Measurements from ENCODE around the gene SASH3.

The SASH3 gene

GRCh38 chrX:129797251-129797906, 17.6 kb downstream of the SASH3 start:
- no peaks in the 10 kb centered on the region for H3K9me3 ChIP-seq
- no peak for DNase-seq
- H3K4me3 ChIP-seq, result no peak overlapping the region
- no peaks in the 10 kb centered on the region for H3K36me3 ChIP-seq
- H3K27ac ChIP-seq, result no peak overlapping the region
- intact Hi-C loops (cut with DNase I; ENCODE audit: low total_unique reads), result no loop called here
- H3K4me1 ChIP-seq, result no peaks in the 10 kb centered on the region
- TF ChIP-seq, protein P1, sequence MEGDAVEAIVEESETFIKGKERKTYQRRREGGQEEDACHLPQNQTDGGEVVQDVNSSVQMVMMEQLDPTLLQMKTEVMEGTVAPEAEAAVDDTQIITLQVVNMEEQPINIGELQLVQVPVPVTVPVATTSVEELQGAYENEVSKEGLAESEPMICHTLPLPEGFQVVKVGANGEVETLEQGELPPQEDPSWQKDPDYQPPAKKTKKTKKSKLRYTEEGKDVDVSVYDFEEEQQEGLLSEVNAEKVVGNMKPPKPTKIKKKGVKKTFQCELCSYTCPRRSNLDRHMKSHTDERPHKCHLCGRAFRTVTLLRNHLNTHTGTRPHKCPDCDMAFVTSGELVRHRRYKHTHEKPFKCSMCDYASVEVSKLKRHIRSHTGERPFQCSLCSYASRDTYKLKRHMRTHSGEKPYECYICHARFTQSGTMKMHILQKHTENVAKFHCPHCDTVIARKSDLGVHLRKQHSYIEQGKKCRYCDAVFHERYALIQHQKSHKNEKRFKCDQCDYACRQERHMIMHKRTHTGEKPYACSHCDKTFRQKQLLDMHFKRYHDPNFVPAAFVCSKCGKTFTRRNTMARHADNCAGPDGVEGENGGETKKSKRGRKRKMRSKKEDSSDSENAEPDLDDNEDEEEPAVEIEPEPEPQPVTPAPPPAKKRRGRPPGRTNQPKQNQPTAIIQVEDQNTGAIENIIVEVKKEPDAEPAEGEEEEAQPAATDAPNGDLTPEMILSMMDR (IDR thresholded peaks at IDR 0.05), result no peak
- no peaks in the 10 kb centered on the region for H3K27me3 ChIP-seq

DNA sequence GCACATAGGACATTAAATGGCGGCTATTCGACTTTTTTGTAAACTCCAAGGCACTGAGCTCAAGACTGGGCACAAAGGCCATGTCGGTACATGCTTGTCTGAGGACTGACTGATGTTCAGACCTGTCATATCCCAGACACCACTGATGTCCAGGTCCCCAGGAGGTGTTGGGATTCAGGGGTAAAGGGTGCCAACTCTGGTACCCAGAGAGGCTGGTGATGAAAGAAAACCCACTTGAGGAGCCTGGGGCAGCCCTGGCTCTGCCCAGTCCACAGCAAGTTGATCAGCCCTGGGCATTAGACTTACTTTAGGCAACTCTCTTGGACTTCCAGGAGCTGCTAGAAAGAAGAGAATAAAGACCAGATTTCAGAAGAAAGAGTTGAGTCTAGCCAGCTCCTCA, 18.7 kb downstream of the SASH3 start:
- DNase-seq, result no peak
- Histone ChIP-seq H3K36me3 (no peaks in the 10 kb centered on the region), H3K4me3 (no peak overlapping the region), H3K27ac (no peak overlapping the region), H3K9me3 (no peaks in the 10 kb centered on the region), H3K4me1 (no peaks in the 10 kb centered on the region), H3K27me3 (no peaks in the 10 kb centered on the region)
- intact Hi-C loops (cut with DNase I; ENCODE audit: low total_unique reads), result no loop called here
- TF ChIP-seq, protein P1 (IDR thresholded peaks at IDR 0.05), result no peak

DNA sequence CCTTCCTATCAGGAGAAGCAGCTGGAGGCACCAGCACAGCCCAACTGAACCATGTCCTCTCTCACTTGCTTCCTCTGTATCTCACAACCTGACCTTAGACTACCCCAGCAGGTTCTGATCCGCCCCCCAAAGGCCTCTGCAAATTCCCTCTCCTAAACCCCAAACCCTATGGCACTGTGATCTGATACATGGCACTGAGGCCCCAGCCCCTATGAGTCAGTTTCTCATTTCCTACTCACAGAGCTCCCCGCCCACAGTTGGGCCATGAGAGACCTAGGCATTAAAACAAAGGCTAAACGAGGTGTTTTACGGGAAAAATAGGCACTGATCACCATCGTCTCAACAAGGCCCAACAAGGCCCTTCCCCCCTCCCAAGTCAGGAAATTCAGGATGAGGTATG, 19.1 kb downstream of the SASH3 start:
- TF ChIP-seq, protein P1 (IDR thresholded peaks at IDR 0.05), result no peak
- Histone ChIP-seq H3K27ac (no peak overlapping the region), H3K27me3 (no peaks in the 10 kb centered on the region), H3K4me3 (no peak overlapping the region), H3K9me3 (no peaks in the 10 kb centered on the region), H3K4me1 (no peaks in the 10 kb centered on the region), H3K36me3 (no peaks in the 10 kb centered on the region)
- DNase-seq, result no peak
- intact Hi-C loops (cut with DNase I; ENCODE audit: low total_unique reads), result no loop called here

- Histone ChIP-seq H3K4me3 (no peak overlapping the region), H3K27me3 (no peaks in the 10 kb centered on the region), H3K36me3 (peaks cover 0 to 5% (median 3%) of the 10 kb centered on the region in 3 donors), H3K27ac (no peak overlapping the region), H3K4me1 (no peaks in the 10 kb centered on the region), H3K9me3 (no peaks in the 10 kb centered on the region)
- no peak for DNase-seq
- intact Hi-C loops (cut with DNase I; ENCODE audit: low total_unique reads), result no loop called here
- TF ChIP-seq, protein P1 (IDR thresholded peaks at IDR 0.05), result no peak
Observed at GRCh38 chrX:129800186-129800585, 20.4 kb downstream of the SASH3 start.

GRCh38 chrX:129802863-129803262, 23.1 kb downstream of the SASH3 start:
- Histone ChIP-seq H3K27me3 (no peaks in the 10 kb centered on the region), H3K27ac (no peak overlapping the region), H3K4me3 (no peak overlapping the region), H3K4me1 (no peaks in the 10 kb centered on the region), H3K9me3 (no peaks in the 10 kb centered on the region), H3K36me3 (peaks cover 0 to 15% (median 10%) of the 10 kb centered on the region in 3 donors)
- intact Hi-C loops (cut with DNase I; ENCODE audit: low total_unique reads), result no loop called here
- DNase-seq, result no peak
- TF ChIP-seq, protein P1 (IDR thresholded peaks at IDR 0.05), result no peak

DNA sequence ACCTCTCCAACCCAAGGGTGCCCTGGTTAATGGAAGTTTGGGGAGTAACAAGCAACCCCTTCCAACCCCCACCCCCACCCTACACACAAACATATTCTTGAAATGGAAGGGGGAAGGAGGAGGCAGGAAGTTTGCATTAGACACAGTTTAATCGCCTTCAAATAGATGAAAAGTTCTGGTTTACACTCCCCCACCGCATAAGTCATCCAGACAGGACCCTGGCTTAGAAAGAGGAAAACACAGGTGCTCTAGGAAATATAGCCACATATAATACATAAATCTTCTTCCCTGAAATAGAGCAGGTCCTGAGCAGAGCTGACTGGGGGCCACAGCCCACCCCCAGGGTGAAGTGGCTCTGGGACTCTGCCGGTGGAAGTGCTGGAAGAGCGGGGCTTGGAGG, 25.1 kb downstream of the SASH3 start:
- peaks cover 0 to 21% (median 15%) of the 10 kb centered on the region in 3 donors for H3K36me3 ChIP-seq
- no peak for DNase-seq
- intact Hi-C loops (cut with DNase I; ENCODE audit: low total_unique reads), result no loop called here
- H3K27me3 ChIP-seq, result no peaks in the 10 kb centered on the region
- H3K4me1 ChIP-seq, result no peaks in the 10 kb centered on the region
- H3K27ac ChIP-seq, result no peak overlapping the region
- no peak overlapping the region for H3K4me3 ChIP-seq
- TF ChIP-seq, protein P1 (IDR thresholded peaks at IDR 0.05), result no peak
- no peaks in the 10 kb centered on the region for H3K9me3 ChIP-seq

All from tibial artery (tissue), 4 donors.